ENCODE results near the gene TOGARAM2.

The TOGARAM2 gene

DNA sequence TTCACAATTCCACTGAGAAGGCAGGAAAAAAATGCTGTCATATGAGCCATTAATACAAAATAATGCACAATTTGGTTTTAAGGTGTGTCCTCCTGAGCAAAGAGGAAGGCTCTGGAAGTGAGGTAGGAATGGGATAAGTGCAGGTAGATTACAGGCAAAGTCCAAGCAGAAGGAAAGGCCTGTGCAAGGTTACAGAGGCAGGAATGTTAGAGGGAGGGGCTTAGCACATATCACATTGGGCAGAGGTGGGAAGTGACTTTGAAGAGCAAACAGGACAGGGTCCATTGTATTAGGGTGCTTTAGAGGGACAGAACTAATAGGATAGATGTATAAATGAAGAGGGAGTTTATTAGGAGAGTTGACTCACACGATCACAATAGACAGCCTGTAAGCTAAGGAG is 119.5 kb downstream of the TOGARAM2 start:
- TF ChIP-seq ZNF112 (tag by site-specific recombination; IDR thresholded peaks at IDR 0.05) = no peak
- TF ChIP-seq, protein P1, sequence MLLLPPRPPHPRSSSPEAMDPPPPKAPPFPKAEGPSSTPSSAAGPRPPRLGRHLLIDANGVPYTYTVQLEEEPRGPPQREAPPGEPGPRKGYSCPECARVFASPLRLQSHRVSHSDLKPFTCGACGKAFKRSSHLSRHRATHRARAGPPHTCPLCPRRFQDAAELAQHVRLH (tag by site-specific recombination; IDR thresholded peaks at IDR 0.05) = no peak
- TF ChIP-seq TRIM28 (IDR thresholded peaks at IDR 0.05; ENCODE audit: borderline replicate concordance, low read length) = no peak
- TF ChIP-seq ZNF274 (IDR thresholded peaks at IDR 0.05; ENCODE audit: low read length) = no peak
- no peak for TF ChIP-seq ZNF274 (tag by site-specific recombination; IDR thresholded peaks at IDR 0.05; ENCODE audit: borderline replicate concordance)
- no peak for TF ChIP-seq ZNF37A (tag by site-specific recombination; IDR thresholded peaks at IDR 0.05)
- Histone ChIP-seq H3K4me1 (ENCODE audit: control insufficient read depth, insufficient read depth, low read length) (no peaks in the 10 kb centered on the region), H3K36me3 (ENCODE audit: control insufficient read depth in 2 of 2, insufficient read depth in 1 of 2, low read length in 2 of 2) (no peaks in the 10 kb centered on the region), H3K27ac (ENCODE audit: extremely low read depth, low read depth, low read length) (no peak overlapping the region), H3K9me3 (ENCODE audit: control insufficient read depth, insufficient read depth, low read depth, low read length) (no peaks in the 10 kb centered on the region), H3K4me3 (ENCODE audit: low read depth, low read length) (no peak overlapping the region)
- ChIA-PET CTCF (no interaction called here), POLR2A (no interaction called here)
